COLO668 (cell line): ENCODE results near the gene SIGLECL1.

Experiments used
- DNase-seq: peaks from one replicate; lab custom pipeline; 2025; ENCODE audit not compliant: unreplicated experiment; lab: John Stamatoyannopoulos, UW

Gene SIGLECL1

DNA sequence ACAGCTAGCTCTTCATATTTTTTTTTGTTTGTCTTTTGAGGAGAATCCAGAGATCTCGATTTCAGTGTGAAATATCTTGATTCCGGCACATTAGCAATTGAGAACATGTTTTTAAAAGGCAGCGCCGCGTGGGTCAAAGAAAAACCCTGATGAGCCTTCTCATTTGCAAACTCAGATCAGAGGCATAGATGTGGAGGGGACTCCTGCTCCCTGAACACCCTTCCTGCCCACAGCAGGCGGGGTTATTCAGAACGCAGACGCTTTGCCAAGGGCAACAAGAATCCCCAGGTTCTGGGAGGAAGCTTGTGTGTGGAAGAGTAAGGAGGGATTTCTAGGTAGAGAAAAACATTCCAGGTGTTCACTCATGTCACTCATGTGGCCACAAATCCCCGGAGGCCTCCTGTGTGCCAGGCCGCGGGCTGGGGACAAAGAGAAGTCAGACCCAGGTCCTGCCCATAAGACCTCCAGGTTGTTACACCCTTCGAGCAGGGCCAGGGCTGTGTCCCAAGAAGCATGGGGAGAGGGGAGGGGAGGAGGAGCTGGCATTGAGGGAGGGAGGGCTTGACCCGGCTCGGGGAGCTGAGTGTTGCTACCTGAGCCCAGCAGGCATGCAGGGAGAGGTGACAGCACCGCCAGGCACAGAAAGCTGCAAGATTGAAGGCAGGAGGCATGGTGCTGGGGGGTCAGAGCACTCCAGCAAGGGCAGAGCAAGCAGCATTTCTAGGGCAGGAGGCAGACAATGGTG lies 44.7 kb downstream of the SIGLECL1 start:
- no peak for DNase-seq

DNA sequence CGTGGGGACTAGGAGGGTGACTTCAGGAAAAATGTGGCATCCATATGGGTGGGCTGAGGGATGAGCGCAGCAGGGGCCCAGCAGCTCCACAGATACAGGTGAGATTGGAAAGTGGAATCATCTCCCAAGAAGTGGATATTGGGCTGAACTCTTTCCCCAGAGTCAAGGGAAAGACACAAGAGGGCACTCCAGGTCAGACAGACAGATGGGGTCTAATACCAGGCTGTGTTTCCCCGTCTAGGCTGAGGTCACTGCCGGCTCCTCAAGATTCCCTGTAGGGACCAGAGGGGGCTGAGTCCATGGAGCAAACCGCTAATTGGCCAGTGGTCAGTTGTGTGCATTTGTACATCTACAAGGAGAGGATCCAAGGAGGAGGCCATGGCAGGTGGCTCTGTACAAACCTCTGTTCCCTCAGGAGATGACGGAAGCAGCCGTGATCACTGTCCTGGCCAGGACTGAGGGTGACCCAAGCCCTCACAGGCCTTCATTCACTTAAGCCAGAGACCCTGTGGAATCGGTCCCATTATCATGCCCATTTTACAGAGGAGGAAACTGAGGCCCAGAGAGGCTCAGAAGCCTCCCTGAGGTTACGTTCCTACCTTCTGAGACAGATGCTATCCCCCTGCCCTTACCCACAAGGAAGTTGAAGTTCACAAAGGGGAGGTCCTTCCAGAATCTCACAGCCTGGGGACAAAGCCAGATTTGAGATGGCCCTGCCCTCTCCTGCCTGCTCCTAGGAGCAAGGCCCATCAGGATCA lies 45.6 kb downstream of the SIGLECL1 start:
- DNase-seq, result no peak

DNA sequence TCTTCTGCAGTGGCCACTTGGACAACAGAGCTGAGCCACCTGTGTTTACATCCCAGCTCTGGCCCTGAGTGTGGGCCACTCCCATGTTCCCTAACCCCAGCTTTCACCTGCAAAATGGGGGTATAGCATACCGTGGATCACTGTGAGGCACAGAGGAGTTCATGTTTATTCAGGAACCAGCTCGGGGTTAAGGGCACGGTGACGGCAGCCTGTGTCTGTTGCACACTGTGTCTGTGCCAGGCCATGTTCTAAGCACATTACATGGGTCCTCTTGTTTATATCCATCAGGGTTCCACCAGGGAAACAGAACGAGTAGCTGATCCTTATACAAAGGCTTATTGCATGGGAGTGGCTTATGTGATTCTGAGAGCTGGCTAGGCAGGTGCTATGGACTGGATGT lies 46.5 kb downstream of the SIGLECL1 start:
- DNase-seq, result no peak

DNA sequence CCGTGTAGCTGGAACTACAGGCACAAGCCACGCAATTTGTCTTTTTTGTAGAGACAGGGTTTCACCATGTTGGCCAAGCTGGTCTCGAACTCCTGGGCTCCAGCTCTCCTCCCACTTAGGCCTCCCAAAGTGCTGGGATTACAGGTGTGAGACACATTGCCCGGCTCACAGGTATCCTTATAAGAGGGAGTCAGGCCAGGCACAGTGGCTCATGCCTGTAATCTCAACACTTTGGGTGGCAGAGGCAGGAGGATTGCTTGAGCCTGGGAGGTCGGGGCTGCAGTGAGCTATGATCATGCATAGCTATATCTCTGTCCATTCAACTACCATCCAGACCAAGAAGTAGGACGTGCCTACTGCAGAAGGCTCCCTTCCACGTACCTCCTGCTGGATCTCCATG lies 50.4 kb downstream of the SIGLECL1 start:
- no peak for DNase-seq

DNA sequence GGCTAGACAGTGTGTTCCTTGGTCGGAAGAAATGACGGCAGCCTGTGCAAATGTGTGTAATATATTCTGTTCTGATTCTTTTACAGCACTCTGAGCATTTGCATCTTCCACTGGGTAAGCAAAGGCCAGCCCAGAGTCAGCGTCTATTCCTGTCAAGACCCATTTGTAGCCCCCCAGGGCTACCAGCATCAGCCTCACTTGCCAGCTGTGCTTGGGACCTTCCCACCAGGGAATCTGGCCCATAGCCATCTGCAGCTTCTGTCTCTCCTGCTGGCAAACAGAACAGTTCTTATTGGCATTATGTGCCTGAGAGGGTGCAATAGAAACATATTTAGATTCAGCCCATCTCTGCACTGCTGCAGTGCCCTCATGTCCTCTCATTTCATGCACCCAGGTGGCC lies 54.6 kb downstream of the SIGLECL1 start:
- DNase-seq, result no peak

DNA sequence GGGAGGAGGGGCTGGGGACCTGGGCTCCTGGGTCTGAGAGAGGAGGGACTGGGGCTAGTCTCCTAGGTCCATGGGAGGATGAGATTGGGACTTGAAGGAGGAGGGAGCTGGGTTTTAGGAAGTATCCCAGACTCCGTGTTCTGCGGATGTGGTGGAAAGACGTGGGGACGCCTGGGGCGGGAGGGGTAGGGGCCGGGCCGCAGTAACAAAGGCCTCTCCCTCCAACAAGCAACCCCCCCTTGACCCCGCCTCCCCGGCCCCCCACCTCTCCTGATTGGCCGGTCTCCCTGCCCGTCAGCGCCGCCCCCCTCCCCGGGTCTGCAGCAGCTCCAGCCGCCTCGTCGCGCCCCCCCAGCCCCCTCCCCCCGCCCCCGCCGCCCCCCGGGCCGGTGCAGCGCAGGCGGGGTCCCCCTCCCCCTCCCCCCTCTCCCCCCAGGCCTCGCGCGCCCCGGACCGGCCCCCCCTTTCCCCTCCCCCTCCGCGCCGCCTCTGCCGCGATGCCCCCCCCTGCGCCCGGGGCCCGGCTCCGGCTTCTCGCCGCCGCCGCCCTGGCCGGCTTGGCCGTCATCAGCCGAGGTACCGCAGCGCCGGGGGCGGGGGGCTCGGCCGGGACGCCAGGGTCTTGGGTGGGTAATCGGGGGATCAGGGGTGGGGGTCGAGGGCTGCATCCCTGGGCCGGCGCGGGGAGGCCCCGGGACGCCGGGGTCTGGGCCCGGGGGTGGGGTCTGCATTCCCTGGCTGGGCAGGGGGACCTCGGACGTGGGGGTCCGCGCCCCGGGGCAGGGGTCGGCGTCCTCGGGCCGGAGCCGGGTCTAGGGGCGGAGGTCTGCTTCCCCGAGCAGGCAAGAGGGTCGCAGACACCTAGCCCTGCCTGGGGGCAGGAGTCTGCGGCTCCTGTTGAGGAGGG lies 60.7 kb downstream of the SIGLECL1 start, which contains the start of gene IGLON5:
Gene IGLON5, plus strand, starts transcription at position 294 of the 907 bp plus-strand sequence. Its CDS starts 204 bp downstream, at position 498.
- DNase-seq, result no peak

DNA sequence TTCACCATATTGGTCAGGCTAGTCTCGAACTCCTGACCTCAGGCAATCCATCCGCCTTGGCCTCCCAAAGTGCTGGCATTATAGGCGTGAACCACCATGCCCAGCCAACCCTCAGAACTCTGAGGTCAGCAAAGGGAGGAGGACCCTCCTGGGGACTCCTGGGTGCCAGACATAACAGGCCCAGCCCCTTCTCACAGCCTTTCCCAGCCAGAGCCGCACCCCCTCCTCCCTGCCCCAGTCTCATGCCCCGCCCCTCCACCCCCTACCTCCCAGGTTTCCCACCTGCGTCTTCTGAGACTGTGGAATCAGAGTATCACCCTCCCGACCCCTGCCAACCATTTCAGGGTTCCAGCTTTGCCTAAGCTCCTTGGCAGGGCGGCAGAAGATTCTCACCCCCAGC lies 65.8 kb downstream of the SIGLECL1 start:
- DNase-seq, result no peak

DNA sequence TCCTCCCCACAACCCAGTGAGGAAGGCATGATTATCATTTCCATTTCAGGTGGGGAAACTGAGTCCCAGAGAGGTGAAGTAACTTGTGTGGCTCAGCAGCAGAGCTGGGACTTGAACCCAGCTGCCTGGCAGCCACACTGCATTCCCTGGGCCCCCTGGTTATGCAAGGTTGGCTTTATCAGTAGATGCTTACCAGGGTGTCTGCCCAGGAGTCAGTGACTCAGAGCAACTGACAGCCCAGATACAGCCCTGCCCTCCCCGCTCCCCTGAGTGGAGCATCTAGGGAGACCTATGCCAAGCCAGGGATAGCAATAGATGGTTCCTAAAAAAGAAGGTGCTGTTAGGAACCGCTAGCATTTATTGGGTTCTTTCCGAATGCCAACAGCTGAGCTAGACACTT lies 66.5 kb downstream of the SIGLECL1 start:
- DNase-seq, result no peak

DNA sequence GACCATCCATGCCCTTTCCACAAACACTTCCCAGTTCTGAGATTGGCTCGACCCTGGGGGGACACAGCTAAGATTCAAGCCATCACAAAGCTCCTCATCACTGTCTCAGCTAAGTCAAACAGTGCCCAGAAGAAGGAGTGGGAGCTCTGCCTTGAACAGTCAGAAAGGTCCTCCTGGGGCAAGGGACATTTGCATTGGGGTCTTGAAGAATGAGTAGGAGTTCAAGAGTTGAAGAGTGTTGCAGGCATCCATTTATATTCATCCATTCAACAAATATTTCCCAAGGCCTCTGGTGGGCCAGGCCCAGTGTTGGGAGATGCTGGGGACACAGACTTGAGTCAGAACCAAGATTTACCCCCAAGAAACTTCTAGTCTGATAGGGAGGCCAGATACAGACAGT lies 67.1 kb downstream of the SIGLECL1 start:
- DNase-seq, result no peak
